Naive thymus-derived CD4-positive, alpha-beta T cell (primary cell): ENCODE measurements around the gene FBXW12. TPM values are rescaled to one million over a fixed set of nuclear protein-coding genes. Genes with fewer than 3 reads are reported as not detected.

Experiments
- ATAC-seq: fragments of 150-1000 bp; cut with Tn5 transposase; 2 replicates; pipeline ENCODE4 v1.10.0; 2021; ENCODE audit warnings: mild to moderate bottlenecking, moderate library complexity
- CTCF ChIA-PET: fragments of 350-600 bp; sonication (Branson Sonifier 250); formaldehyde crosslinking; loops from one replicate; lab custom pipeline; 2021; ENCODE audit warnings: antibody characterized with exemption; lab: Charles Lee
- POLR2A ChIA-PET: fragments of 350-600 bp; sonication (Branson Sonifier 250); formaldehyde crosslinking; loops from one replicate; lab custom pipeline; 2021; ENCODE audit warnings: antibody characterized with exemption, inconsistent platforms; lab: Charles Lee
- DNase-seq, 9 donors: peaks; one replicate each; pipeline versions ENCODE4 v3.0.0 to v3.0.0-alpha.2; 2020 to 2022; ENCODE audit warnings: mixed read lengths in 1 of 9
- H3K27ac ChIP-seq: one replicate; pipeline ENCODE4 v1.7.0; 2013; ENCODE audit warnings: mild to moderate bottlenecking, low read depth, low read length, moderate library complexity
- H3K27me3 ChIP-seq, 2 donors: one replicate each; pipeline ENCODE4 v1.7.0; 2013; ENCODE audit warnings: low read length in 2 of 2, mild to moderate bottlenecking in 2 of 2, moderate library complexity in 2 of 2; ENCODE audit not compliant: control insufficient read depth in 2 of 2, insufficient read depth in 2 of 2
- H3K36me3 ChIP-seq, 3 experiments: 1 replicate in 2 of 3; 2 replicates in 1 of 3; pipeline ENCODE4 v1.7.0; 2013; ENCODE audit warnings: low read length in 3 of 3, mild to moderate bottlenecking in 3 of 3, moderate library complexity in 1 of 3; ENCODE audit not compliant: insufficient read depth in 3 of 3, control insufficient read depth in 2 of 3
- H3K4me1 ChIP-seq, 2 donors: one replicate each; pipeline ENCODE4 v1.7.0; 2013; ENCODE audit warnings: low read length in 2 of 2, mild to moderate bottlenecking in 2 of 2, moderate library complexity in 1 of 2; ENCODE audit not compliant: control insufficient read depth in 2 of 2, insufficient read depth in 2 of 2
- H3K4me3 ChIP-seq: 2 replicates; pipeline ENCODE4 v1.7.0; 2013; ENCODE audit warnings: mild to moderate bottlenecking, low read length
- H3K9me3 ChIP-seq, 3 experiments: 1 replicate in 2 of 3; 2 replicates in 1 of 3; pipeline ENCODE4 v1.7.0; 2013; ENCODE audit warnings: low read length in 3 of 3; ENCODE audit not compliant: control insufficient read depth in 2 of 3
- H3K27ac Mint-ChIP-seq, 9 donors: one replicate each; pipeline ENCODE4 v1.8.0; 2020 to 2022; ENCODE audit warnings: mixed read lengths in 9 of 9, mild to moderate bottlenecking in 8 of 9, moderate library complexity in 5 of 9, inconsistent platforms in 2 of 9
- H3K27me3 Mint-ChIP-seq, 5 donors: one replicate each; pipeline ENCODE4 v1.8.0; 2021 to 2022; ENCODE audit warnings: mixed read lengths in 5 of 5, mild to moderate bottlenecking in 1 of 5
- H3K36me3 Mint-ChIP-seq, 5 donors: one replicate each; pipeline ENCODE4 v1.8.0; 2020 to 2022; ENCODE audit warnings: mixed read lengths in 5 of 5, mild to moderate bottlenecking in 3 of 5, inconsistent platforms in 1 of 5
- H3K4me1 Mint-ChIP-seq, 7 donors: one replicate each; pipeline ENCODE4 v1.8.0; 2020 to 2022; ENCODE audit warnings: mixed read lengths in 7 of 7, mild to moderate bottlenecking in 3 of 7, inconsistent platforms in 1 of 7
- H3K4me3 Mint-ChIP-seq, 10 donors: one replicate each; pipeline ENCODE4 v1.8.0; 2020 to 2022; ENCODE audit warnings: mild to moderate bottlenecking in 10 of 10, mixed read lengths in 10 of 10, moderate library complexity in 6 of 10, inconsistent platforms in 2 of 10
- H3K9me3 Mint-ChIP-seq, 11 donors: one replicate each; pipeline ENCODE4 v1.8.0; 2020 to 2022; ENCODE audit warnings: mixed read lengths in 11 of 11, mild to moderate bottlenecking in 4 of 11, inconsistent platforms in 1 of 11, moderate library complexity in 1 of 11
- intact Hi-C, 2 donors: fragments of 100-400 bp; cut with micrococcal nuclease; formaldehyde crosslinking; loops; one replicate each; pipeline ENCODE4 v1.15.1; 2023
- polyA plus RNA-seq, 2 donors: library from polyadenylated mRNA; unstranded; fragments of 300-500 nt; fragmentation: Illumina TruSeq; gene quantifications; one replicate each; pipeline ENCODE4 v1.2.3, GENCODE V29; 2021
- total RNA-seq, 6 experiments: library from RNA in 5 of 6; stranded (reverse) in 5 of 6; gene quantifications; 1 replicate in 5 of 6; 2 replicates in 1 of 6; pipeline ENCODE4 v1.2.3 and lab custom pipeline; 2021 to 2026

FBXW12 gene
- total and polyA plus RNA-seq, 7 experiments from 2014 or later, result not detected

DNA sequence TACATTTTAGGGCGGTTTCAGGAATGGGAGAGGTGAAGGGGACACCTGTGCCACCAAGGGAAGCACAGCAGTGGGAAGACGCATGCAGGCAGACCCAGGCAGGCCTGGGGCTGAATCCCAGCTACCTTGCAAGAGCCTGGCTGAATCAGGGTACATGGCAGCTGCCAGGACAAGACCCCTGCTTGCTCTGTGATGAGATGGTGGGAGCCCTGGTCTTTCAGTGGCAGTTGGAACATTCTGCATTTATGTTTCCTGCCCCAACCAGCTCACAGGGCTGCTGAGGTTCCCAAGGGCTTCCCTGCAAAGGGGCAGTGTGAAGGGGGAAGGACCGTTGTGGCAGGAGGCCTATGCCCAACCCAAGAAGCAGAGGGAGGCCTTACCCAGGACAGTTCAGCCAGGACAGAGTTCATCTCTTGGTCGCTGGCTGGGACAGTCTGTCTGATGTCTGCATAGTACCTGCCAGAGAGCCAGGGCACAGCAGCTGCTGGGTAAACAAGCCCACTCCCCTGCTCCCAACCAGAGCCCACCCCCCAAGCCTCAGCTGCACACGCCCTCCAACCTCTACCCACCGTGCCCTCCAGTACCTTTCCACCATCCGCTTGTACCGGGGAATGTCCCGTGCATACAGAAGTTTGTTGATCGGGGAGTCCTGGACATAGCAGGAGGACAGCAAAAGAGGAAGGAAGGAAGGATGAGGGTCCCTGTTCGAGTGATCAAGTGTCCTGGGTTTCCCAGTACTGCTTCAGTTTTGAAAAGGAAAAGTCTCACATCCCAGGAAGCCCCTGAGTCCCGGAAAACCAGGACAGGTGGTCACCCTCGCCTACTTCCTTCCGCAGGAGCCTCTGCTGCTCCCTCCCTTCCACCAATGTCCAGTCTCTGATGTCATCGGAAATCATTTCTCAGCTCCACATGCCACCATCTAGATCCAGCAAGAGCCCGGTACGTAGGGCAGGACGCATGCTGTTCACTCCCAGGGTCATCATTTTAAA is 34.7 kb downstream of the FBXW12 start:
- H3K27me3 ChIP-seq, result no peaks in the 10 kb centered on the region
- no peak overlapping the region for H3K4me3 Mint-ChIP-seq
- CTCF ChIA-PET, result interaction anchor here (2.3 to 2.4 kb wide), 2 partner anchors 29 to 152 kb away, joined by 7 to 12 read pairs; no protein-coding TSS in a partner anchor
- DNase-seq (peak in 2 of 9 donors; percentile 2 to 15), ATAC-seq (no peak)
- H3K9me3 ChIP-seq, result no peaks in the 10 kb centered on the region
- H3K27ac Mint-ChIP-seq, result peak overlapping the region in 1 of 9 donors; percentile 21
- H3K4me1 Mint-ChIP-seq, result no peaks in the 10 kb centered on the region
- no peaks in the 10 kb centered on the region for H3K36me3 Mint-ChIP-seq
- intact Hi-C loops, result no loop called here
- H3K4me1 ChIP-seq, result no peaks in the 10 kb centered on the region
- H3K9me3 Mint-ChIP-seq, result no peaks in the 10 kb centered on the region
- no peak overlapping the region for H3K4me3 ChIP-seq
- POLR2A ChIA-PET, result interaction anchor here (0.6 to 1.1 kb wide), 2 partner anchors 26 to 60 kb away, joined by 3 read pairs; a partner anchor contains a TSS
- no peak overlapping the region for H3K27ac ChIP-seq
- no peaks in the 10 kb centered on the region for H3K36me3 ChIP-seq
- no peaks in the 10 kb centered on the region for H3K27me3 Mint-ChIP-seq

DNA sequence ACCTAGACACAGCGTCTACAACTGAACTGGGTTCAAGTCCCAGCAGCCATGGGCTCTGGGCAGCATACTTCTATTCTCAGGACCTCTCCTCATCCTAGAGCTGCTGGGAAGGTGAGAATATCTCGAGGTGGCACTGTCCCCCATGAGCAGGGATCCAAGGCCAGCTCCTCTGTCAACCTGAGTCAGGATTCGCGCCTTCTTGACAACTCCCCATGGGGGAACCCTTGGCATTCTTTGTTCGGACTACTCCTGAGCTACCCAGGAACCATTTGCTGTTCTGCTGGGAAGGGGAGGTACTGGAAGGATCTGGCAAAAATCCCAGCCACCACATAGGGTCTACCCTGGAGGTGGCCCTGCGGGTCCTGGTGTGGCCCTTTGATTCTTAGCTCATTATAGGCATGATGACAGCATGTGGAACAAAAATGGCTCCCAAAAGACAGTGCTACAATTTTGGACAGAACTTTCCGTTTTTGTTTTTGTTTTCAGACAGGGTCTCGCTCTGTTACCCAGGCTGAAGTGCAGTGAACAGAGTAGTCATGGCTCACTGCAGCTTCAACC is 35.6 kb downstream of the FBXW12 start:
- no peak for ATAC-seq
- POLR2A ChIA-PET, result interaction anchor here (1.1 kb wide), 1 partner anchor 59 kb away, joined by 3 read pairs; a partner anchor contains a TSS

DNA sequence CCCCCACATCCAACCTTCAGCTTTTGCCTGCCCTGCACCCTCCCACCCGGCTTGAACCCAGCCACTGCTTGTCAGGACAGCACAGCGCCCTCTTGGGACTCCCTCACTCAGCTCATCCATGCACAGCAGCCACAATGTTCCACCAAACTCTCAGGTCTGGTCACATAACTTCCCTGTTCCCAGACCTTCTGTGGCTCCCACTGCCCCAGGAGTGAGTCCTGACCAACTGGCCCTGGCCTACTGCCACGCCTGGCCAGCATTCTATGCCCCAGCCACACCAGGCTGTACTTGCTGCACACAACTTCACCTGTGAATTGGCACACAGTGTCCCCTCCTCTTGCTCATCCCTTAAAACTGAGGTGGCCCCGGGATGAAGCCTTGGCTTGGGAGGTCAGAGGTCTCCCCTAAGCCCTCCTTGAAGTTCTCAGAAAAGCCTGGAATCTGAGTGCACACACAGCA is 36.8 kb downstream of the FBXW12 start:
- Mint-ChIP-seq H3K4me3 (no peak overlapping the region), H3K9me3 (no peaks in the 10 kb centered on the region), H3K27me3 (no peaks in the 10 kb centered on the region), H3K36me3 (no peaks in the 10 kb centered on the region), H3K27ac (no peak overlapping the region), H3K4me1 (no peaks in the 10 kb centered on the region)
- Histone ChIP-seq H3K27ac (no peak overlapping the region), H3K27me3 (no peaks in the 10 kb centered on the region), H3K36me3 (no peaks in the 10 kb centered on the region), H3K9me3 (no peaks in the 10 kb centered on the region), H3K4me1 (no peaks in the 10 kb centered on the region), H3K4me3 (no peak overlapping the region)
- ChIA-PET POLR2A (no interaction called here), CTCF (interaction anchor here (1.3 to 2.4 kb wide), 3 partner anchors 27 to 149 kb away, joined by 3 to 12 read pairs (median 7); partner anchors contain the start of genes CCDC51 and TMA7)
- intact Hi-C loops, result no loop called here
- no peak for DNase-seq
- no peak for ATAC-seq

More for the DNA sequence above, 35.6 kb downstream of the FBXW12 start:
- Histone ChIP-seq H3K4me3 (no peak overlapping the region), H3K27me3 (no peaks in the 10 kb centered on the region), H3K36me3 (no peaks in the 10 kb centered on the region), H3K9me3 (no peaks in the 10 kb centered on the region), H3K4me1 (no peaks in the 10 kb centered on the region), H3K27ac (no peak overlapping the region)
- Mint-ChIP-seq H3K4me3 (no peak overlapping the region), H3K27me3 (no peaks in the 10 kb centered on the region), H3K4me1 (no peaks in the 10 kb centered on the region), H3K36me3 (no peaks in the 10 kb centered on the region), H3K27ac (no peak overlapping the region), H3K9me3 (no peaks in the 10 kb centered on the region)
- DNase-seq, result peak in 1 of 9 donors; percentile 12
- intact Hi-C loops, result no loop called here
- CTCF ChIA-PET, result interaction anchor here (1.3 to 2.4 kb wide), 3 partner anchors 29 to 151 kb away, joined by 3 to 12 read pairs (median 7); partner anchors contain the start of genes CCDC51 and TMA7

DNA sequence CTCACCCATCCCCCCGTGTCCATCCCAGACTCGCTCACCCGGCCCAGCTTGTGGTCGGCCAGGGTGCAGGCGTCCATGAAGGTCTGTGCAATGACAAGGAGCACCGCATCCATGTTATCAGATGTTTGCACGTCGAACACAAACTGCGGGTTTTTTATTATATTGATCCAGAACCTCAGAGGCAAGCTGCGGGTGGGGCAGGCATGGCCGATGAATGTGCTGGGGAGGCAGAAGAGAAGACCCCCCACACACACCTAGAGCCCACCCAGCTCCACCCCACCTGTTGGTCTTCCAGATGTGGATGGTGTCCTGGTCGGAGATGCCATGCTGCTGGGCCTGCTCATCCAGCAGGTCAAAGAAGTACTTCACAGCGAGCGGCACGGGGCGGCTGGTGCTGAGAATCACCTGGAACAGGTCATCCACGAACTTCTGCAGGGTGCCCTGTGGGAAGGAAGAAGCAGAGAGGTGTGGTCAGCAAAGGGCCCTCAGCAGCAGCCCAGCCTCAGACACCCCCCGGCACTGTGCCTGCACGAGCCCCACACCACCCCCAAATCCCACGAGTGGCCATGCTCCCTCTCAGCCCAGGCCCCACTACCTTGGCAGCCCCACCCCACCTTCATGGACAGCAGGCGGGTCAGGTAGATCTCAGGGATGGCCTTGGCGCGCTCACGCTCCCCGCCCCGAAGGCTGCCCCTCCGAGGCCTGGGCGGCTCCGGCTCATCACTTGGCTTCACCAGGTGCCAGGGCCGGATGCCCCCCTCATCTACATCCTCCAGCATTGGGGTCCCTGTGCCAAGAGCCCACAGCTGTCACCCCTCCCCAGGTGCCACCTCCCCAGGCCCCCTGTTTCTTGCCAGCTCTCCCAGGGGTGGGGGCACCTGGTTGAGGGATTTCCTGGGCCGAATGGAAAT is 37.5 kb downstream of the FBXW12 start:
- Histone ChIP-seq H3K27me3 (no peaks in the 10 kb centered on the region), H3K9me3 (no peaks in the 10 kb centered on the region), H3K4me3 (no peak overlapping the region), H3K4me1 (no peaks in the 10 kb centered on the region), H3K36me3 (no peaks in the 10 kb centered on the region), H3K27ac (no peak overlapping the region)
- Mint-ChIP-seq H3K27me3 (no peaks in the 10 kb centered on the region), H3K4me1 (no peaks in the 10 kb centered on the region), H3K36me3 (no peaks in the 10 kb centered on the region), H3K4me3 (no peak overlapping the region), H3K27ac (no peak overlapping the region), H3K9me3 (peaks cover 0 to 2% (median 0%) of the 10 kb centered on the region in 11 donors)
- DNase-seq, result peak in 1 of 9 donors; percentile 3
- intact Hi-C loops, result no loop called here
- ChIA-PET CTCF (no interaction called here), POLR2A (no interaction called here)
- no peak for ATAC-seq

DNA sequence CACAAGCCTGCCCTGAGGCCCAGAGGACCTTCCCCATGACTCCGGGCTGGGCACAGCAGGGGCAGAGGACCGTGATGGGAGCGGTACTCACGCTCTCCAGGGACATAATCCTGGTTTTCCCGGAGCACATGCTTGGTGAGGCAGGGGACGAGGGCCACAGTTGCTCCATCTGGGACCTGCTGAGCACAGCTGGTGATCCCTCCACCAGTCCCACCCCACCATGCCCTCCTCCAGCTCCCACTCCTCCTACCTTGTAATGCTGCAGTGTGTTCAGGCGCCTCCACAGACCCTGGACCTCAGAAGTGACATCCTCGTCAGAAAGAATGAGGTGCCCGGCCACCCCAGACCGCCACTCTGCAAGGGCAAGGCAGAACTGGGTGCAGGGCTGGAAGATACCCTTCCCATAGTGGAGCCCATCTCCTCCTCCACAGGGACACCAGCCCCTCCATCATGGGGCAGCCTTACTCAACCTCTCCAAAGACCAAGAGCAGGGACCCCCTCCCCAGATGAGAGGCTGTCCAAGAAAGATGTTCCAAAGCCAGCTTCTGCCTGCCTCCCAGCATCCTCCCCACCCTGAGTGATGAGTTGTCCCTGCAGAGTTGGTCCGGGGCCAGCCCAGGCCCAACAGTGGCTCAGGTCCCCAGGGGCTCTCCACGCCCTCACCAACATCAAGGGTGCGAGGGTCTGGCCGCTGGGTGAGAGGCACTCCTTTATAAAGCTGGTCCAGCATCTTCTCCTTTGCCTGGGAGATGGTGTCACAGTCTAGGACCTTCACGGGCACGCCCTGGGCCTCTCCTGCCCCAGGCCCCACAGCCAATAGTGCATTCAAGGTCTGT is 38.4 kb downstream of the FBXW12 start:
- no peak overlapping the region for H3K27ac Mint-ChIP-seq
- no peaks in the 10 kb centered on the region for H3K27me3 Mint-ChIP-seq
- intact Hi-C loops, result no loop called here
- no peaks in the 10 kb centered on the region for H3K4me1 Mint-ChIP-seq
- Histone ChIP-seq H3K4me1 (no peaks in the 10 kb centered on the region), H3K27ac (no peak overlapping the region), H3K4me3 (no peak overlapping the region), H3K36me3 (no peaks in the 10 kb centered on the region), H3K27me3 (no peaks in the 10 kb centered on the region), H3K9me3 (no peaks in the 10 kb centered on the region)
- no peak overlapping the region for H3K4me3 Mint-ChIP-seq
- no peaks in the 10 kb centered on the region for H3K36me3 Mint-ChIP-seq
- DNase-seq, result peak in 1 of 9 donors; percentile 4
- H3K9me3 Mint-ChIP-seq, result peaks cover 0 to 2% (median 0%) of the 10 kb centered on the region in 11 donors
- ChIA-PET POLR2A (no interaction called here), CTCF (no interaction called here)
- ATAC-seq, result no peak
